Tibial artery (tissue), 4 donors: ENCODE results near the gene PEAR1.

Experiments
- DNase-seq, 2 donors: peaks; one replicate each; pipeline ENCODE4 v3.0.0-alpha.2; 2019
- H3K27ac ChIP-seq, 2 donors: fragments of 200-600 bp; sonication (generic) in 1 of 2; 1 replicate in 1 of 2; 2 replicates in 1 of 2; pipeline ENCODE4 v1.5.1; 2018 to 2019; ENCODE audit warnings: mild to moderate bottlenecking in 1 of 2
- H3K27me3 ChIP-seq, 2 donors: fragments of 200-600 bp; sonication (generic) in 1 of 2; one replicate each; pipeline versions ENCODE4 v1.5.1 to v1.6.0; 2016 to 2019
- H3K36me3 ChIP-seq, 3 donors: fragments of 200-600 bp; sonication (generic) in 2 of 3; one replicate each; pipeline ENCODE4 v1.5.1; 2016 to 2019; ENCODE audit warnings: mild to moderate bottlenecking in 2 of 3
- H3K4me1 ChIP-seq, 4 donors: fragments of 200-600 bp; sonication (generic) in 2 of 4; 1 replicate in 3 of 4; 2 replicates in 1 of 4; pipeline ENCODE4 v1.5.1; 2016 to 2019
- H3K4me3 ChIP-seq, 2 donors: fragments of 200-600 bp; sonication (generic) in 1 of 2; 1 replicate in 1 of 2; 2 replicates in 1 of 2; pipeline ENCODE4 v1.5.1; 2018 to 2019; ENCODE audit warnings: mild to moderate bottlenecking in 2 of 2
- H3K9me3 ChIP-seq, 3 donors: fragments of 200-600 bp; sonication (generic) in 1 of 3; one replicate each; pipeline ENCODE4 v1.5.1; 2016 to 2019
- intact Hi-C: fragments of 100-400 bp; cut with DNase I; formaldehyde crosslinking; loops from one replicate; pipeline ENCODE4 v1.15.0; 2023; ENCODE audit warnings: low total_unique reads
- TF ChIP-seq, protein P1 (sequence below), 2 experiments: fragments of 200-600 bp in 1 of 2; fragments of 450-650 bp in 1 of 2; IDR thresholded peaks; one replicate each; pipeline ENCODE4 v1.5.1; 2017 to 2019; ENCODE audit warnings: antibody characterized with exemption in 2 of 2, mild to moderate bottlenecking in 1 of 2, moderate library complexity in 1 of 2

PEAR1 gene

DNA sequence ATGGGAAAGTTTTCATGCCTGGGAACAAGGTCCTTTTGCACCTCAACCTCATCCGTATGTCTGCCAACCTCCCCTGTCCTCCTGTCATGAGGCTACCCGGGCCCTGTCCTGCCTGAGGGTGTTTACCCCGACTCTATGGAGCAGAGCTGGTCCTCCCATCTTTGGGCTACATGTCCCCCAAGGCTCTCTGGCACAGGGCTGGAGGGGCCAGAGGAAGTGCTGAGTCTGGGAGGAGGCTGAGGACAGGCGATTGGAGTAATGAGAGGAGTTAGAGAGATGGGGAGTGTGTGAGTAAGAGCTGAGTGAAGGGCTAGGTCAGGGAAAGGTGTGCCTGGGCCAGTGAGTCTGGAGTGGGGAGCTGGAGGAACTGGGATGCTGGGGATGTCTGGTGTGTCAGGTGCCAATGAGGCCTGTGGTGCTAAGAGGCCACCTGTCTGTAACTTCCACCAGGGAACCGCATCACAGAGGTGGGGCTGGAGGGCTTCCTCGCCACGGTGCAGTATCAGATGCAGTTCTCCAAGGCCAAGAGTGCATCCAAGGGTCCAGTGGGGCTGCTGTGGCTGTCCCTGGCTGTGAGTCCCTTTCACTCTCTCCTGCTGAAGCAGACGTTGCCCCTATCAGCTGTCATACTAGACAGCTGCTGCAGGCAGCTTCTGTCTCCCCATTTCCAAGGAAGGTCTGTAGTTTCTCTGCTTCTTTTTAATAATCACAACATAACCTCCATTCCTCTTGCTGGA is 38.6 kb downstream of the PEAR1 start:
- Histone ChIP-seq H3K9me3 (no peaks in the 10 kb centered on the region), H3K27me3 (peaks cover 0 to 22% of the 10 kb centered on the region in 2 donors), H3K36me3 (peaks cover 0 to 23% (median 6%) of the 10 kb centered on the region in 3 donors), H3K4me3 (peak overlapping the region in 1 of 2 donors; percentile 4), H3K4me1 (peaks cover 0 to 14% (median 9%) of the 10 kb centered on the region in 4 donors), H3K27ac (no peak overlapping the region)
- TF ChIP-seq, protein P1, sequence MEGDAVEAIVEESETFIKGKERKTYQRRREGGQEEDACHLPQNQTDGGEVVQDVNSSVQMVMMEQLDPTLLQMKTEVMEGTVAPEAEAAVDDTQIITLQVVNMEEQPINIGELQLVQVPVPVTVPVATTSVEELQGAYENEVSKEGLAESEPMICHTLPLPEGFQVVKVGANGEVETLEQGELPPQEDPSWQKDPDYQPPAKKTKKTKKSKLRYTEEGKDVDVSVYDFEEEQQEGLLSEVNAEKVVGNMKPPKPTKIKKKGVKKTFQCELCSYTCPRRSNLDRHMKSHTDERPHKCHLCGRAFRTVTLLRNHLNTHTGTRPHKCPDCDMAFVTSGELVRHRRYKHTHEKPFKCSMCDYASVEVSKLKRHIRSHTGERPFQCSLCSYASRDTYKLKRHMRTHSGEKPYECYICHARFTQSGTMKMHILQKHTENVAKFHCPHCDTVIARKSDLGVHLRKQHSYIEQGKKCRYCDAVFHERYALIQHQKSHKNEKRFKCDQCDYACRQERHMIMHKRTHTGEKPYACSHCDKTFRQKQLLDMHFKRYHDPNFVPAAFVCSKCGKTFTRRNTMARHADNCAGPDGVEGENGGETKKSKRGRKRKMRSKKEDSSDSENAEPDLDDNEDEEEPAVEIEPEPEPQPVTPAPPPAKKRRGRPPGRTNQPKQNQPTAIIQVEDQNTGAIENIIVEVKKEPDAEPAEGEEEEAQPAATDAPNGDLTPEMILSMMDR (IDR thresholded peaks at IDR 0.05), result no peak
- intact Hi-C loops, result no loop called here
- no peak for DNase-seq

- Histone ChIP-seq H3K4me3 (no peak overlapping the region), H3K36me3 (peaks cover 0 to 33% (median 11%) of the 10 kb centered on the region in 3 donors), H3K4me1 (peaks cover 0 to 6% (median 2%) of the 10 kb centered on the region in 4 donors), H3K9me3 (no peaks in the 10 kb centered on the region), H3K27me3 (peaks cover 0 to 12% of the 10 kb centered on the region in 2 donors), H3K27ac (no peak overlapping the region)
- TF ChIP-seq, protein P1 (IDR thresholded peaks at IDR 0.05), result no peak
- DNase-seq, result no peak
- intact Hi-C loops, result no loop called here
These were observed 39.6 kb downstream of the PEAR1 start for GRCh38 chr1:156933136-156933535.

GRCh38 chr1:156935505-156936128 is 42.1 kb downstream of the PEAR1 start:
- no peaks in the 10 kb centered on the region for H3K9me3 ChIP-seq
- TF ChIP-seq, protein P1 (IDR thresholded peaks at IDR 0.05), result no peak
- DNase-seq, result no peak
- no peak overlapping the region for H3K27ac ChIP-seq
- H3K4me1 ChIP-seq, result peaks cover 0 to 6% (median 2%) of the 10 kb centered on the region in 4 donors
- H3K36me3 ChIP-seq, result peaks cover 18 to 58% (median 36%) of the 10 kb centered on the region in 3 donors
- intact Hi-C loops, result no loop called here
- no peaks in the 10 kb centered on the region for H3K27me3 ChIP-seq
- H3K4me3 ChIP-seq, result no peak overlapping the region

GRCh38 chr1:156936191-156936590 is 42.7 kb downstream of the PEAR1 start:
- H3K27me3 ChIP-seq, result no peaks in the 10 kb centered on the region
- H3K4me3 ChIP-seq, result no peak overlapping the region
- peaks cover 20 to 64% (median 42%) of the 10 kb centered on the region in 3 donors for H3K36me3 ChIP-seq
- peaks cover 0 to 6% (median 2%) of the 10 kb centered on the region in 4 donors for H3K4me1 ChIP-seq
- no peak for DNase-seq
- H3K27ac ChIP-seq, result no peak overlapping the region
- TF ChIP-seq, protein P1 (IDR thresholded peaks at IDR 0.05), result no peak
- intact Hi-C loops, result no loop called here
- no peaks in the 10 kb centered on the region for H3K9me3 ChIP-seq

GRCh38 chr1:156936721-156937220 is 43.3 kb downstream of the PEAR1 start:
- TF ChIP-seq, protein P1 (IDR thresholded peaks at IDR 0.05), result no peak
- Histone ChIP-seq H3K27ac (no peak overlapping the region), H3K4me1 (peaks cover 0 to 5% (median 0%) of the 10 kb centered on the region in 4 donors), H3K27me3 (no peaks in the 10 kb centered on the region), H3K9me3 (no peaks in the 10 kb centered on the region), H3K4me3 (no peak overlapping the region), H3K36me3 (peaks cover 26 to 69% (median 47%) of the 10 kb centered on the region in 3 donors)
- intact Hi-C loops, result no loop called here
- DNase-seq, result no peak
